CD14-positive monocyte (primary cell): ENCODE measurements around the gene WWC1. TPM values are rescaled to one million over a fixed set of nuclear protein-coding genes. Genes with fewer than 3 reads are reported as not detected.

ENCODE experiments used
- DNase-seq, 3 donors: peaks; one replicate each; pipeline ENCODE4 v3.0.0-alpha.2; 2011 to 2022
- H2AFZ ChIP-seq: 2 replicates; pipeline ENCODE4 v1.6.0; 2012; ENCODE audit warnings: mild to moderate bottlenecking, low read depth, low read length, inconsistent platforms; ENCODE audit not compliant: insufficient read depth, poor library complexity, severe bottlenecking
- H3K27ac ChIP-seq, 2 donors: 1 replicate in 1 of 2; 2 replicates in 1 of 2; pipeline ENCODE4 v1.5.1; 2012 to 2013; ENCODE audit warnings: low read length in 2 of 2, control low read depth in 1 of 2, inconsistent platforms in 1 of 2, low read depth in 1 of 2, mild to moderate bottlenecking in 1 of 2
- H3K27me3 ChIP-seq, 2 donors: one replicate each; pipeline versions ENCODE4 v1.6.0 to v1.6.1; 2011 to 2013; ENCODE audit warnings: low read length in 2 of 2; ENCODE audit not compliant: control insufficient read depth in 2 of 2, insufficient read depth in 2 of 2
- H3K36me3 ChIP-seq, 2 donors: replicated peaks in 1 of 2; 1 replicate in 1 of 2; 2 replicates in 1 of 2; pipeline versions ENCODE4 v1.5.1 to v1.6.1; 2012 to 2013; ENCODE audit warnings: low read length in 2 of 2, control low read depth in 1 of 2, inconsistent platforms in 1 of 2, mild to moderate bottlenecking in 1 of 2; ENCODE audit not compliant: insufficient read depth in 2 of 2, control insufficient read depth in 1 of 2
- H3K4me1 ChIP-seq, 2 donors: 1 replicate in 1 of 2; 2 replicates in 1 of 2; pipeline versions ENCODE4 v1.5.1 to v1.6.1; 2012 to 2013; ENCODE audit warnings: low read length in 2 of 2, control low read depth in 1 of 2, inconsistent platforms in 1 of 2, mild to moderate bottlenecking in 1 of 2, moderate library complexity in 1 of 2; ENCODE audit not compliant: insufficient read depth in 2 of 2, control insufficient read depth in 1 of 2
- H3K4me2 ChIP-seq: replicated peaks from 2 replicates; pipeline ENCODE3; 2012; ENCODE audit warnings: low read length, moderate library complexity, mild to moderate bottlenecking; ENCODE audit not compliant: poor library complexity, severe bottlenecking; ENCODE audit errors: extremely low read depth
- H3K4me3 ChIP-seq, 3 experiments: fragments of 200-600 bp in 1 of 3; sonication (generic) in 1 of 3; replicated peaks in 1 of 3; 1 replicate in 2 of 3; 2 replicates in 1 of 3; pipeline ENCODE4 v1.5.1; 2011 to 2013; ENCODE audit warnings: low read length in 3 of 3, mild to moderate bottlenecking in 3 of 3, control low read depth in 2 of 3, low read depth in 2 of 3, inconsistent platforms in 1 of 3, moderate library complexity in 1 of 3
- H3K79me2 ChIP-seq: 2 replicates; pipeline ENCODE4 v1.6.0; 2012; ENCODE audit warnings: mild to moderate bottlenecking, control low read depth, inconsistent platforms, low read length, moderate library complexity; ENCODE audit not compliant: insufficient read depth
- H3K9ac ChIP-seq: 2 replicates; pipeline ENCODE4 v1.6.0; 2017; ENCODE audit warnings: low read length, mild to moderate bottlenecking; ENCODE audit not compliant: insufficient read depth, poor library complexity, severe bottlenecking
- H3K9me3 ChIP-seq, 2 donors: replicated peaks in 1 of 2; 1 replicate in 1 of 2; 2 replicates in 1 of 2; pipeline versions ENCODE4 v1.5.1 to v1.6.1; 2012 to 2013; ENCODE audit warnings: low read length in 2 of 2, control low read depth in 1 of 2; ENCODE audit not compliant: control insufficient read depth in 1 of 2, insufficient read depth in 1 of 2
- H4K20me1 ChIP-seq: 2 replicates; pipeline ENCODE4 v1.6.0; 2012; ENCODE audit warnings: mild to moderate bottlenecking, low read length, control low read depth, moderate library complexity; ENCODE audit not compliant: insufficient read depth
- H3K27ac Mint-ChIP-seq, 7 donors: one replicate each; pipeline ENCODE4 v1.8.0; 2020; ENCODE audit warnings: mild to moderate bottlenecking in 7 of 7, mixed read lengths in 7 of 7, moderate library complexity in 6 of 7, inconsistent platforms in 2 of 7
- H3K27me3 Mint-ChIP-seq, 3 donors: one replicate each; pipeline ENCODE4 v1.8.0; 2021 to 2022; ENCODE audit warnings: low read depth in 3 of 3, mild to moderate bottlenecking in 3 of 3, mixed read lengths in 3 of 3, moderate library complexity in 3 of 3, inconsistent platforms in 1 of 3
- H3K36me3 Mint-ChIP-seq, 2 donors: one replicate each; pipeline ENCODE4 v1.8.0; 2020; ENCODE audit warnings: mixed read lengths in 2 of 2, inconsistent platforms in 1 of 2, mild to moderate bottlenecking in 1 of 2
- H3K4me1 Mint-ChIP-seq: one replicate; pipeline ENCODE4 v1.8.0; 2020; ENCODE audit warnings: mild to moderate bottlenecking, mixed read lengths
- H3K4me3 Mint-ChIP-seq, 2 donors: one replicate each; pipeline ENCODE4 v1.8.0; 2020; ENCODE audit warnings: mild to moderate bottlenecking in 2 of 2, mixed read lengths in 2 of 2, moderate library complexity in 1 of 2
- H3K9me3 Mint-ChIP-seq, 7 donors: one replicate each; pipeline ENCODE4 v1.8.0; 2020 to 2022; ENCODE audit warnings: mixed read lengths in 7 of 7, mild to moderate bottlenecking in 6 of 7, moderate library complexity in 6 of 7, inconsistent platforms in 2 of 7
- CTCF ChIP-seq: fragments of 200-600 bp; IDR thresholded peaks from one replicate; pipeline ENCODE4 v1.8.0; 2022; ENCODE audit warnings: antibody characterized with exemption, mild to moderate bottlenecking
- WGBS: methylation state at CpG from one replicate; pipeline ENCODE4 v1.1.5; 2013; ENCODE audit warnings: missing lambda C conversion rate; ENCODE audit not compliant: insufficient coverage; 5-methylcytosine and 5-hydroxymethylcytosine counted together
- intact Hi-C, 2 donors: fragments of 100-400 bp; cut with micrococcal nuclease; formaldehyde crosslinking; loops; one replicate each; pipeline versions ENCODE4 v1.15.0 to v1.15.1; 2023
- polyA plus RNA-seq, 3 donors: library from polyadenylated mRNA; depleted of rRNA in 1 of 3; unstranded in 2 of 3; stranded (reverse) in 1 of 3; fragments of 300-500 nt in 2 of 3; fragments of >200 nt in 1 of 3; fragmentation: Illumina TruSeq in 2 of 3; gene quantifications; 1 replicate in 2 of 3; 2 replicates in 1 of 3; pipeline ENCODE4 v1.2.3, GENCODE V29; 2012 to 2021

The WWC1 gene
- polyA plus RNA-seq, 3 donors: not detected

- Mint-ChIP-seq H3K36me3 (no peaks in the 10 kb centered on the region), H3K9me3 (peaks cover 8 to 18% (median 16%) of the 10 kb centered on the region in 7 donors), H3K27ac (no peak overlapping the region), H3K4me1 (no peaks in the 10 kb centered on the region), H3K4me3 (no peak overlapping the region), H3K27me3 (peaks cover 1 to 3% (median 3%) of the 10 kb centered on the region in 3 donors)
- Histone ChIP-seq H3K27me3 (no peaks in the 10 kb centered on the region), H3K79me2 (no peaks in the 10 kb centered on the region), H3K36me3 (no peaks in the 10 kb centered on the region), H3K4me3 (no peak overlapping the region), H4K20me1 (no peaks in the 10 kb centered on the region), H3K4me1 (no peaks in the 10 kb centered on the region), H3K27ac (no peak overlapping the region), H3K9ac (no peak overlapping the region), H3K9me3 (peaks cover 0 to 3% of the 10 kb centered on the region in 2 donors), H3K4me2 (no peak overlapping the region), H2AFZ (no peak overlapping the region)
- 92% methylated on average over 1 of the region's 4 CpGs for WGBS
- DNase-seq: no peak
- no peak for TF ChIP-seq CTCF
- intact Hi-C loops: no loop called here
Observed at GRCh38 chr5:168390491-168390890, 99.0 kb downstream of the WWC1 start.

GRCh38 chr5:168393773-168394172 is 102.3 kb downstream of the WWC1 start:
- intact Hi-C loops: no loop called here
- H3K79me2 ChIP-seq: no peaks in the 10 kb centered on the region
- H3K27me3 ChIP-seq: no peaks in the 10 kb centered on the region
- no peak overlapping the region for H3K27ac ChIP-seq
- DNase-seq: no peak
- H3K9ac ChIP-seq: no peak overlapping the region
- TF ChIP-seq CTCF: no peak
- no peak overlapping the region for H3K4me3 ChIP-seq
- H2AFZ ChIP-seq: no peak overlapping the region
- H3K9me3 ChIP-seq: peaks cover 0 to 3% of the 10 kb centered on the region in 2 donors
- H3K4me1 Mint-ChIP-seq: no peaks in the 10 kb centered on the region
- H3K4me2 ChIP-seq: no peak overlapping the region
- peaks cover 5 to 16% (median 13%) of the 10 kb centered on the region in 7 donors for H3K9me3 Mint-ChIP-seq
- H3K36me3 ChIP-seq: no peaks in the 10 kb centered on the region
- H3K27ac Mint-ChIP-seq: no peak overlapping the region
- H3K4me1 ChIP-seq: no peaks in the 10 kb centered on the region
- H3K4me3 Mint-ChIP-seq: no peak overlapping the region
- WGBS: 100% methylated on average over 1 of the region's 3 CpGs
- H3K27me3 Mint-ChIP-seq: peaks cover 1 to 3% (median 3%) of the 10 kb centered on the region in 3 donors
- no peaks in the 10 kb centered on the region for H4K20me1 ChIP-seq
- H3K36me3 Mint-ChIP-seq: no peaks in the 10 kb centered on the region
